PC-9 (cell line): ENCODE measurements around the gene SOX4. TPM values are rescaled to one million over a fixed set of nuclear protein-coding genes. Genes with fewer than 3 reads are reported as not detected.
A peak's percentile ranks its signal among the peaks of the same experiment; 100 is the strongest.

Experiments
- BruUV-seq: library from RNA; stranded (reverse); fragments of 400-500 nt; replicated peaks from 2 replicates; lab custom pipeline; 2021; lab: Mats Ljungman, UMichigan
- CTCF ChIA-PET: fragments of 300-600 bp; sonication (Branson Sonifier 250); formaldehyde crosslinking; loops from one replicate; lab custom pipeline; 2022; ENCODE audit warnings: antibody characterized with exemption; lab: Charles Lee
- POLR2A ChIA-PET: fragments of 300-600 bp; sonication (Branson Sonifier 250); formaldehyde crosslinking; loops from one replicate; lab custom pipeline; 2022; ENCODE audit warnings: antibody characterized with exemption; ENCODE audit not compliant: unreplicated experiment; lab: Charles Lee
- DNase-seq, 2 experiments: peaks; one replicate each; pipeline versions ENCODE4 v3.0.0 to v3.0.0-alpha.2; 2015 to 2022; ENCODE audit warnings: mixed read lengths in 1 of 2
- H2AFZ ChIP-seq: fragments of 200-600 bp; sonication (generic); 2 replicates; pipeline ENCODE4 v1.8.1; 2017; ENCODE audit warnings: antibody characterized with exemption
- H3F3A ChIP-seq: fragments of 200-600 bp; sonication (generic); 2 replicates; pipeline ENCODE4 v1.8.1; 2017; ENCODE audit warnings: antibody characterized with exemption, mild to moderate bottlenecking, low read depth; ENCODE audit not compliant: insufficient read depth
- H3K27ac ChIP-seq: fragments of 200-600 bp; sonication (generic); 2 replicates; pipeline ENCODE4 v1.6.1; 2016; ENCODE audit warnings: mixed run types
- H3K27me3 ChIP-seq: fragments of 200-600 bp; sonication (generic); 2 replicates; pipeline ENCODE4 v1.6.1; 2016; ENCODE audit warnings: low read depth, mixed run types; ENCODE audit not compliant: insufficient read depth
- H3K36me3 ChIP-seq: fragments of 200-600 bp; sonication (generic); 2 replicates; pipeline ENCODE4 v1.6.1; 2016; ENCODE audit warnings: low read depth, mixed run types
- H3K4me1 ChIP-seq: fragments of 200-600 bp; sonication (generic); replicated peaks from 2 replicates; pipeline ENCODE4 v1.6.1; 2016; ENCODE audit warnings: mixed run types; ENCODE audit not compliant: insufficient read depth
- H3K4me2 ChIP-seq: fragments of 200-600 bp; sonication (generic); 2 replicates; pipeline ENCODE4 v1.6.1; 2017; ENCODE audit warnings: mixed run types
- H3K4me3 ChIP-seq: fragments of 200-600 bp; sonication (generic); 2 replicates; pipeline ENCODE4 v1.6.1; 2016; ENCODE audit warnings: mixed run types
- H3K79me2 ChIP-seq: fragments of 200-600 bp; sonication (generic); 2 replicates; pipeline ENCODE4 v1.6.1; 2017; ENCODE audit warnings: low read depth, mixed run types
- H3K9me2 ChIP-seq: fragments of 200-600 bp; sonication (generic); 2 replicates; pipeline ENCODE4 v1.8.1; 2017; ENCODE audit warnings: mild to moderate bottlenecking; ENCODE audit not compliant: insufficient read depth
- H3K9me3 ChIP-seq: fragments of 200-600 bp; sonication (generic); 2 replicates; pipeline ENCODE4 v1.8.1; 2016; ENCODE audit warnings: low read depth; ENCODE audit not compliant: insufficient read depth
- H4K20me1 ChIP-seq: fragments of 200-600 bp; sonication (generic); 2 replicates; pipeline ENCODE4 v1.8.1; 2017; ENCODE audit not compliant: insufficient read depth
- CTCF ChIP-seq: fragments of 200-600 bp; sonication (generic); conservative IDR thresholded peaks from 2 replicates; pipeline ENCODE4 v1.6.1; 2017; ENCODE audit warnings: mixed run types, antibody characterized with exemption, mild to moderate bottlenecking, moderate library complexity
- EZH2 ChIP-seq: fragments of 200-600 bp; sonication (generic); IDR thresholded peaks from 2 replicates; pipeline ENCODE4 v1.8.0; 2017; ENCODE audit warnings: antibody characterized with exemption, low read depth
- intact Hi-C: fragments of 100-400 bp; cut with micrococcal nuclease; formaldehyde crosslinking; loops from one replicate; pipeline ENCODE4 v1.10.0; 2022; ENCODE audit not compliant: unreplicated experiment
- total RNA-seq: library from RNA; stranded (reverse); gene quantifications from 2 replicates; pipeline ENCODE4 v1.2.3, GENCODE V29; 2021

SOX4 gene
- total RNA-seq, 1 experiment from 2014 or later = 32.8 TPM

GRCh38 chr6:21608601-21609000 lies 15.1 kb downstream of the SOX4 start:
- H3K4me1 ChIP-seq = no peaks in the 10 kb centered on the region
- H3K9me2 ChIP-seq = no peaks in the 10 kb centered on the region
- no TSS peak for BruUV-seq
- TF ChIP-seq EZH2 (no peak), CTCF (no peak)
- peak in 1 of 2 experiments; percentile 53 for DNase-seq
- no peaks in the 10 kb centered on the region for H3K27me3 ChIP-seq
- H3K79me2 ChIP-seq = no peaks in the 10 kb centered on the region
- H2AFZ ChIP-seq = no peak overlapping the region
- H3K36me3 ChIP-seq = no peaks in the 10 kb centered on the region
- no peak overlapping the region for H3K27ac ChIP-seq
- ChIA-PET POLR2A (no interaction called here), CTCF (interaction anchor here (0.5 to 0.6 kb wide), 2 partner anchors 20 to 1839 kb away, joined by 6 to 11 read pairs; no protein-coding TSS in a partner anchor)
- no peaks in the 10 kb centered on the region; the same call in 1 of the 2 replicates for H3F3A ChIP-seq
- H3K9me3 ChIP-seq = no peaks in the 10 kb centered on the region
- 0 out of 2 replicates have a peak overlapping the region, but pooled peaks have one; percentile 15 for H3K4me2 ChIP-seq
- no peak overlapping the region; the same call in 1 of the 2 replicates for H3K4me3 ChIP-seq
- H4K20me1 ChIP-seq = no peaks in the 10 kb centered on the region
- intact Hi-C loops = no loop called here

DNA sequence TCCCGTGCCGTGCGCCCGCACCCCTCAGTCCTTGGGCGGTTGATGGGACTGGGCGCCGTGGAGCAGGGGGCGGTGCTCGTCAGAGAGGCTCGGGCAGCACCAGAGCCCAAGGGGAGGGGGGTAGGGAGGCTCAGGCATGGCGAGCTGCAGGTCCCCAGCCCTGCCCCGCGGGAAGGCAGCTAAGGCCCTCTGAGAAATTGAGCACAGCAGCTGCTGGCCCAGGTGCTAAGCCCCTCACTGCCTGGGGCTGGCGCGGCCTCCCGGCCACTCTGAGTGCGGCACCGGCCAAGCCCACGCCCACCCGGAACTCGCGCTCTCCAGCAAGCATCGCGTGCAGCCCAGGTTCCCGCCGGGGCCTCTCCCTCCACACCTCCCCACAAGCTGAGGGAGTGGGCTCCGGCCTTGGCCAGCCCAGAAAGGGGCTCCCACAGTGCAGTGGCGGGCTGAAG lies 16.4 kb downstream of the SOX4 start:
- Histone ChIP-seq H2AFZ (no peak overlapping the region), H3K79me2 (no peaks in the 10 kb centered on the region), H3K9me3 (no peaks in the 10 kb centered on the region), H3K4me1 (no peaks in the 10 kb centered on the region), H3K27ac (no peak overlapping the region), H3F3A (no peaks in the 10 kb centered on the region; the same call in 1 of the 2 replicates), H4K20me1 (no peaks in the 10 kb centered on the region), H3K27me3 (no peaks in the 10 kb centered on the region), H3K36me3 (no peaks in the 10 kb centered on the region), H3K4me3 (no peak overlapping the region), H3K9me2 (no peaks in the 10 kb centered on the region), H3K4me2 (no peak overlapping the region)
- DNase-seq = no peak
- TF ChIP-seq CTCF (no peak), EZH2 (no peak)
- intact Hi-C loops = no loop called here
- BruUV-seq = no TSS peak
- POLR2A ChIA-PET = no interaction called here
- CTCF ChIA-PET = no interaction called here

- H3K9me2 ChIP-seq = no peaks in the 10 kb centered on the region
- no peaks in the 10 kb centered on the region for H3K27me3 ChIP-seq
- no peaks in the 10 kb centered on the region for H3K36me3 ChIP-seq
- no peak overlapping the region for H2AFZ ChIP-seq
- BruUV-seq = no TSS peak
- intact Hi-C loops = no loop called here
- ChIA-PET CTCF (no interaction called here), POLR2A (no interaction called here)
- H3F3A ChIP-seq = no peaks in the 10 kb centered on the region; the same call in 1 of the 2 replicates
- no peak for DNase-seq
- H3K4me3 ChIP-seq = no peak overlapping the region
- H3K4me2 ChIP-seq = no peak overlapping the region
- no peaks in the 10 kb centered on the region for H3K9me3 ChIP-seq
- H3K27ac ChIP-seq = no peak overlapping the region
- peaks cover 4% of the 10 kb centered on the region for H3K4me1 ChIP-seq
- no peaks in the 10 kb centered on the region for H3K79me2 ChIP-seq
- no peaks in the 10 kb centered on the region for H4K20me1 ChIP-seq
- TF ChIP-seq CTCF (no peak), EZH2 (no peak)
Observed at GRCh38 chr6:21610341-21610740, 16.8 kb downstream of the SOX4 start.
